Measurements from ENCODE around the gene PPP2R2B.

Gene PPP2R2B

GRCh38 chr5:146703899-146704298 lies 174.7 kb downstream of the PPP2R2B start:
- no peak for DNase-seq (ENCODE audit: low read depth, low spot score)
- Histone ChIP-seq H3K36me3 (ENCODE audit: insufficient read depth, insufficient read length, low read length) (no peaks in the 10 kb centered on the region), H3K4me1 (ENCODE audit: insufficient read depth, insufficient read length) (no peaks in the 10 kb centered on the region), H3K9me3 (ENCODE audit: insufficient read depth, low read length) (no peaks in the 10 kb centered on the region), H3K27me3 (ENCODE audit: insufficient read depth, insufficient read length) (no peaks in the 10 kb centered on the region), H3K4me3 (ENCODE audit: insufficient read length, low read depth) (no peak overlapping the region), H3K9ac (ENCODE audit: insufficient read length, low read depth) (no peak overlapping the region)
- TF ChIP-seq YY1 (IDR thresholded peaks at IDR 0.05; ENCODE audit: insufficient read depth, insufficient read length) (no peak), SUZ12 (IDR thresholded peaks at IDR 0.05; ENCODE audit: extremely low read depth, insufficient read depth, insufficient read length) (no peak), ZNF274 (IDR thresholded peaks at IDR 0.05; ENCODE audit: low read depth, low read length) (no peak)

DNA sequence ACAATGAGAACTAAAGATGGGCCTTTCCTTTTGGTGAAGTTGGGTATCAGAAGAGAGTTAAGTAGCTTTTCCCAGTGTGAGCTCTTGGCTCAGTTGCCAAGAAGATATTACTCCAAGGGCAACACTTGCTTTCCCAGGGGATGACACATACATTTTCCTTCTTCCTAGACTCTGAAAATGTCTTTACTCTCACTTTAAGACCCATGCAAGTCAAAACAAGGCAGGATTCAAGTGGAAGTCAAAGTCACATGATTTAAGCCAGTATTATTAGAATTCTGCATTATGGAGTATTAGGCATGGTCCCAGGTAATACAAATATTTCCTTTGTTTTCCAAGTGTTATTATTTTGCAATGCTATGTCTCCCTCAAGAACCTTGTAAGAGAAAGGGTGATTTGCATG lies 175.1 kb downstream of the PPP2R2B start:
- no peaks in the 10 kb centered on the region for H3K36me3 ChIP-seq (ENCODE audit: insufficient read depth, insufficient read length, low read length)
- DNase-seq (ENCODE audit: low read depth, low spot score): no peak
- no peak overlapping the region for H3K4me3 ChIP-seq (ENCODE audit: insufficient read length, low read depth)
- TF ChIP-seq ZNF274 (IDR thresholded peaks at IDR 0.05; ENCODE audit: low read depth, low read length): no peak
- H3K9ac ChIP-seq (ENCODE audit: insufficient read length, low read depth): no peak overlapping the region
- no peaks in the 10 kb centered on the region for H3K9me3 ChIP-seq (ENCODE audit: insufficient read depth, low read length)
- no peaks in the 10 kb centered on the region for H3K27me3 ChIP-seq (ENCODE audit: insufficient read depth, insufficient read length)
- no peaks in the 10 kb centered on the region for H3K4me1 ChIP-seq (ENCODE audit: insufficient read depth, insufficient read length)

GRCh38 chr5:146699664-146700418 lies 178.7 kb downstream of the PPP2R2B start:
- no peaks in the 10 kb centered on the region for H3K4me1 ChIP-seq (ENCODE audit: insufficient read depth, insufficient read length)
- H3K9ac ChIP-seq (ENCODE audit: insufficient read length, low read depth): no peak overlapping the region
- H3K4me3 ChIP-seq (ENCODE audit: insufficient read length, low read depth): no peak overlapping the region
- H3K27me3 ChIP-seq (ENCODE audit: insufficient read depth, insufficient read length): no peaks in the 10 kb centered on the region
- no peaks in the 10 kb centered on the region for H3K9me3 ChIP-seq (ENCODE audit: insufficient read depth, low read length)
- no peaks in the 10 kb centered on the region for H3K36me3 ChIP-seq (ENCODE audit: insufficient read depth, insufficient read length, low read length)
- TF ChIP-seq ZNF274 (IDR thresholded peaks at IDR 0.05; ENCODE audit: low read depth, low read length) (no peak), SUZ12 (IDR thresholded peaks at IDR 0.05; ENCODE audit: extremely low read depth, insufficient read depth, insufficient read length) (no peak), YY1 (IDR thresholded peaks at IDR 0.05; ENCODE audit: insufficient read depth, insufficient read length) (no peak)
- no peak for DNase-seq (ENCODE audit: low read depth, low spot score)

DNA sequence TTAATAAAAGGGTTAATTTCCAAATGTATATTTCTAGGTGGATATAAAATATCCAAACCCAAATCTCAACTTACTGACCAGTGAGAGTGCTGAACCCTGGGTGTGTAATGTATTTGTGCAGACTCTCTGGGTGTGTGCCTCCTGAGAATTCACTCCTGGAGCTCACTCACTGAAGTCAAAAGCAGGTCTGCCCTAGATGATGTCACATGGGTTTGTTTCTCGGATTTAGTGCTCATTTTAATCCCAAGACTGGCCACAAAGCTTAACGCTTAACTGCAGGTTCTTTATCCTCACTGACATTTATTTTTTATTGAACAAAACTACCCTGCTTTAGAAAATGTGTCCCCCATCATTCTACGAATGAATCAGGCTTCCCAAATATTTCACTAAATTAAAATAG lies 179.4 kb downstream of the PPP2R2B start:
- DNase-seq (ENCODE audit: low read depth, low spot score): no peak
- no peaks in the 10 kb centered on the region for H3K9me3 ChIP-seq (ENCODE audit: insufficient read depth, low read length)
- TF ChIP-seq SUZ12 (IDR thresholded peaks at IDR 0.05; ENCODE audit: extremely low read depth, insufficient read depth, insufficient read length) (no peak), YY1 (IDR thresholded peaks at IDR 0.05; ENCODE audit: insufficient read depth, insufficient read length) (no peak), ZNF274 (IDR thresholded peaks at IDR 0.05; ENCODE audit: low read depth, low read length) (no peak)
- no peaks in the 10 kb centered on the region for H3K27me3 ChIP-seq (ENCODE audit: insufficient read depth, insufficient read length)
- no peak overlapping the region for H3K9ac ChIP-seq (ENCODE audit: insufficient read length, low read depth)
- no peak overlapping the region for H3K4me3 ChIP-seq (ENCODE audit: insufficient read length, low read depth)
- no peaks in the 10 kb centered on the region for H3K36me3 ChIP-seq (ENCODE audit: insufficient read depth, insufficient read length, low read length)
- no peaks in the 10 kb centered on the region for H3K4me1 ChIP-seq (ENCODE audit: insufficient read depth, insufficient read length)

GRCh38 chr5:146698651-146699050 lies 179.9 kb downstream of the PPP2R2B start:
- DNase-seq (ENCODE audit: low read depth, low spot score): no peak
- Histone ChIP-seq H3K36me3 (ENCODE audit: insufficient read depth, insufficient read length, low read length) (no peaks in the 10 kb centered on the region), H3K4me3 (ENCODE audit: insufficient read length, low read depth) (no peak overlapping the region), H3K27me3 (ENCODE audit: insufficient read depth, insufficient read length) (no peaks in the 10 kb centered on the region), H3K9ac (ENCODE audit: insufficient read length, low read depth) (no peak overlapping the region), H3K9me3 (ENCODE audit: insufficient read depth, low read length) (no peaks in the 10 kb centered on the region), H3K4me1 (ENCODE audit: insufficient read depth, insufficient read length) (no peaks in the 10 kb centered on the region)
- TF ChIP-seq SUZ12 (IDR thresholded peaks at IDR 0.05; ENCODE audit: extremely low read depth, insufficient read depth, insufficient read length) (no peak), YY1 (IDR thresholded peaks at IDR 0.05; ENCODE audit: insufficient read depth, insufficient read length) (no peak), ZNF274 (IDR thresholded peaks at IDR 0.05; ENCODE audit: low read depth, low read length) (no peak)

DNA sequence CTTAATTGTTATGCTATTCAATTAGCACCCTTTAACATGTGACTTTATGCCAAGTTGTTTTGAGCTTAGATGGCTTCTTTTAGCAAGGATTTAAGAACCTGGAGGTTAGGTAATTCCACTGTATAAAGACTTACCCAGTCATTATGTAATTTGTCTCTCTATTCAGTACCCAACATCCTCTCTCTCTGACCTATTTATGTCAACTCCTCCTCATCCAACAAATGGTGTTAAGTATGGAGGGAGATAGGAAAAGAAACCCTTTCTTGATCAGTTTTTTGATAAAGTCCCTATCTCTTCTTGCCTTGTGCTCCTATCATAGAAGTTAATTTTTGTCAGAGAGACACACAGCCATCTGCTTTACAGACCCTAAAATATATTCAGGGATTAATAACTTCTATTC lies 181.3 kb downstream of the PPP2R2B start:
- no peak for TF ChIP-seq ZNF274 (IDR thresholded peaks at IDR 0.05; ENCODE audit: low read depth, low read length)
- TF ChIP-seq YY1 (IDR thresholded peaks at IDR 0.05; ENCODE audit: insufficient read depth, insufficient read length): no peak
- TF ChIP-seq SUZ12 (IDR thresholded peaks at IDR 0.05; ENCODE audit: extremely low read depth, insufficient read depth, insufficient read length): no peak
- Histone ChIP-seq H3K4me1 (ENCODE audit: insufficient read depth, insufficient read length) (no peaks in the 10 kb centered on the region), H3K4me3 (ENCODE audit: insufficient read length, low read depth) (no peak overlapping the region), H3K27me3 (ENCODE audit: insufficient read depth, insufficient read length) (no peaks in the 10 kb centered on the region), H3K9me3 (ENCODE audit: insufficient read depth, low read length) (no peaks in the 10 kb centered on the region), H3K36me3 (ENCODE audit: insufficient read depth, insufficient read length, low read length) (no peaks in the 10 kb centered on the region), H3K9ac (ENCODE audit: insufficient read length, low read depth) (no peak overlapping the region)
- no peak for DNase-seq (ENCODE audit: low read depth, low spot score)

GRCh38 chr5:146695646-146696045 lies 182.9 kb downstream of the PPP2R2B start:
- Histone ChIP-seq H3K4me1 (ENCODE audit: insufficient read depth, insufficient read length) (no peaks in the 10 kb centered on the region), H3K9me3 (ENCODE audit: insufficient read depth, low read length) (no peaks in the 10 kb centered on the region), H3K36me3 (ENCODE audit: insufficient read depth, insufficient read length, low read length) (no peaks in the 10 kb centered on the region), H3K9ac (ENCODE audit: insufficient read length, low read depth) (no peak overlapping the region), H3K4me3 (ENCODE audit: insufficient read length, low read depth) (no peak overlapping the region), H3K27me3 (ENCODE audit: insufficient read depth, insufficient read length) (no peaks in the 10 kb centered on the region)
- TF ChIP-seq SUZ12 (IDR thresholded peaks at IDR 0.05; ENCODE audit: extremely low read depth, insufficient read depth, insufficient read length) (no peak), ZNF274 (IDR thresholded peaks at IDR 0.05; ENCODE audit: low read depth, low read length) (no peak), YY1 (IDR thresholded peaks at IDR 0.05; ENCODE audit: insufficient read depth, insufficient read length) (no peak)
- DNase-seq (ENCODE audit: low read depth, low spot score): no peak

All from NT2/D1 (cell line).